ENCODE measurements around the gene RFX7. TPM values are rescaled to one million over a fixed set of nuclear protein-coding genes. Genes with fewer than 3 reads are reported as not detected.

Gene RFX7
- total RNA-seq, 1 experiment from 2014 or later: 43.4 TPM

- no peak overlapping the region for H4K5ac ChIP-seq (ENCODE audit: insufficient read length, low read depth, low read length)
- no peaks in the 10 kb centered on the region for H3K79me2 ChIP-seq (ENCODE audit: insufficient read depth, low read length)
- H4K91ac ChIP-seq (ENCODE audit: insufficient read length, low read depth, low read length): no peak overlapping the region
- DNase-seq: no peak
- TF ChIP-seq, protein P1, sequence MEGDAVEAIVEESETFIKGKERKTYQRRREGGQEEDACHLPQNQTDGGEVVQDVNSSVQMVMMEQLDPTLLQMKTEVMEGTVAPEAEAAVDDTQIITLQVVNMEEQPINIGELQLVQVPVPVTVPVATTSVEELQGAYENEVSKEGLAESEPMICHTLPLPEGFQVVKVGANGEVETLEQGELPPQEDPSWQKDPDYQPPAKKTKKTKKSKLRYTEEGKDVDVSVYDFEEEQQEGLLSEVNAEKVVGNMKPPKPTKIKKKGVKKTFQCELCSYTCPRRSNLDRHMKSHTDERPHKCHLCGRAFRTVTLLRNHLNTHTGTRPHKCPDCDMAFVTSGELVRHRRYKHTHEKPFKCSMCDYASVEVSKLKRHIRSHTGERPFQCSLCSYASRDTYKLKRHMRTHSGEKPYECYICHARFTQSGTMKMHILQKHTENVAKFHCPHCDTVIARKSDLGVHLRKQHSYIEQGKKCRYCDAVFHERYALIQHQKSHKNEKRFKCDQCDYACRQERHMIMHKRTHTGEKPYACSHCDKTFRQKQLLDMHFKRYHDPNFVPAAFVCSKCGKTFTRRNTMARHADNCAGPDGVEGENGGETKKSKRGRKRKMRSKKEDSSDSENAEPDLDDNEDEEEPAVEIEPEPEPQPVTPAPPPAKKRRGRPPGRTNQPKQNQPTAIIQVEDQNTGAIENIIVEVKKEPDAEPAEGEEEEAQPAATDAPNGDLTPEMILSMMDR (conservative IDR thresholded peaks at IDR 0.05): peak; percentile 50
- H3K4me2 ChIP-seq (ENCODE audit: insufficient read depth, insufficient read length, low read length): no peak overlapping the region
- no peaks in the 10 kb centered on the region for H4K20me1 ChIP-seq (ENCODE audit: control insufficient read depth, insufficient read depth, insufficient read length)
- peaks cover 3 to 5% of the 10 kb centered on the region in 2 experiments; a peak in 1 of 5 replicates for H3K9me3 Mint-ChIP-seq
- H3K4me1 ChIP-seq (ENCODE audit: insufficient read depth, low read length): no peaks in the 10 kb centered on the region
- H2BK12ac ChIP-seq (ENCODE audit: insufficient read length, low read depth, low read length): no peak overlapping the region
- no CpG with 5 or more reads among the region's 3 CpGs for whole genome bisulfite sequencing (ENCODE audit: extremely low coverage, insufficient read length, low lambda C conversion rate)
- no peaks in the 10 kb centered on the region for H3K9me3 ChIP-seq (ENCODE audit: control insufficient read depth, low read depth, low read length)
- H2BK5ac ChIP-seq (ENCODE audit: insufficient read length, low read length): no peak overlapping the region
- H3K4me3 Mint-ChIP-seq: no peak overlapping the region
- H3K14ac ChIP-seq (ENCODE audit: insufficient read depth, low read length): no peak overlapping the region
- no peak overlapping the region for H3K27ac ChIP-seq (ENCODE audit: insufficient read length, low read depth, low read length)
- H4K8ac ChIP-seq (replicated peaks; ENCODE audit: insufficient read length, low read depth, low read length): no peak overlapping the region
- no peak overlapping the region for H3K56ac ChIP-seq (ENCODE audit: insufficient read length, low read depth, low read length)
- no peak overlapping the region for H3K18ac ChIP-seq (ENCODE audit: insufficient read length, low read depth, low read length)
- no peak overlapping the region for H2BK120ac ChIP-seq (ENCODE audit: low read depth, low read length, poor library complexity, severe bottlenecking)
- H2AK5ac ChIP-seq (ENCODE audit: insufficient read length, low read length): no peak overlapping the region
- H3K27me3 ChIP-seq (ENCODE audit: insufficient read depth, low read length): no peaks in the 10 kb centered on the region
- no peak overlapping the region for H3K27ac Mint-ChIP-seq
- no peak overlapping the region for H3K9ac ChIP-seq (ENCODE audit: extremely low read depth, insufficient read length, low read length)
- H3K23ac ChIP-seq (ENCODE audit: insufficient read length, low read depth, low read length): no peak overlapping the region
- H3K79me1 ChIP-seq (ENCODE audit: insufficient read depth, low read depth, low read length, poor library complexity, severe bottlenecking): no peaks in the 10 kb centered on the region
- H3T11ph ChIP-seq (ENCODE audit: low read length): no peak overlapping the region
- H2BK20ac ChIP-seq (ENCODE audit: low read depth, low read length, poor library complexity, severe bottlenecking): no peak overlapping the region
- H3K4ac ChIP-seq (ENCODE audit: low read depth, low read length): no peak overlapping the region
- no peak overlapping the region for H2AFZ ChIP-seq (ENCODE audit: low read length)
- peaks cover 8 to 9% of the 10 kb centered on the region in 2 experiments; a peak in 3 of 4 replicates for H3K4me1 Mint-ChIP-seq
- no peaks in the 10 kb centered on the region for H3K23me2 ChIP-seq (ENCODE audit: insufficient read length, low read depth, low read length, poor library complexity, severe bottlenecking)
- H2BK15ac ChIP-seq (ENCODE audit: low read depth, low read length): 0 out of 2 replicates have a peak overlapping the region, but pooled peaks have one; percentile 48
- H3K36me3 Mint-ChIP-seq (ENCODE audit: insufficient read depth in 1 of 3, low read depth in 3 of 3): peaks cover 0 to 5% (median 2%) of the 10 kb centered on the region in 3 experiments; a peak in 1 of 7 replicates
- H3K27me3 Mint-ChIP-seq (ENCODE audit: low read depth): peaks cover 6% of the 10 kb centered on the region
Measured at GRCh38 chr15:56286213-56286612, 42.5 kb upstream of the RFX7 start.

All from H9 (cell line).